Left kidney (tissue), 2 donors: ENCODE measurements around the gene EOLA1. TPM values are rescaled to one million over a fixed set of nuclear protein-coding genes. Genes with fewer than 3 reads are reported as not detected.
"Not testable (repeated sequence)": the region's sequence is repeated elsewhere in the genome, so short reads cannot be mapped to it uniquely, and the experiment has no call there.

Source experiments
- DNase-seq: peaks from one replicate; pipeline ENCODE4 v3.0.0-alpha.2; 2013
- polyA plus RNA-seq: library from polyadenylated mRNA; unstranded; fragments of 120-200 nt; gene quantifications from one replicate; pipeline ENCODE4 v1.2.1, GENCODE V29; 2013; ENCODE audit not compliant: insufficient read length

EOLA1 gene
- polyA plus RNA-seq, 1 donor, result 24.1 TPM

- peak; percentile 42 for DNase-seq
Observed at GRCh38 chrX:149512225-149512885, 28.5 kb upstream of the EOLA1 start.

GRCh38 chrX:149513825-149514428 is 26.9 kb upstream of the EOLA1 start:
- no peak for DNase-seq

GRCh38 chrX:149515954-149516602 is 24.7 kb upstream of the EOLA1 start:
- no peak for DNase-seq

- DNase-seq, result no peak
Observed at GRCh38 chrX:149516604-149517003, 24.2 kb upstream of the EOLA1 start.

GRCh38 chrX:149517308-149517707 is 23.5 kb upstream of the EOLA1 start:
- DNase-seq, result no peak

- DNase-seq, result no peak
Observed at GRCh38 chrX:149518236-149518635, 22.6 kb upstream of the EOLA1 start.

- not testable (repeated sequence) for DNase-seq
Observed at GRCh38 chrX:149520636-149521277, 20.1 kb upstream of the EOLA1 start.

GRCh38 chrX:149521438-149521837 is 19.4 kb upstream of the EOLA1 start:
- DNase-seq, result no peak

- DNase-seq, result no peak
Observed at GRCh38 chrX:149522916-149523315, 17.9 kb upstream of the EOLA1 start.

- DNase-seq, result not testable (repeated sequence)
Observed at GRCh38 chrX:149525389-149525788, 15.4 kb upstream of the EOLA1 start.

- not testable (repeated sequence) for DNase-seq
Observed at GRCh38 chrX:149525903-149526302, 14.9 kb upstream of the EOLA1 start.

- DNase-seq, result not testable (repeated sequence)
Observed at GRCh38 chrX:149526318-149527033, 14.3 kb upstream of the EOLA1 start.

- no peak for DNase-seq
Observed at GRCh38 chrX:149527705-149528104, 13.1 kb upstream of the EOLA1 start.

GRCh38 chrX:149528381-149528780 is 12.4 kb upstream of the EOLA1 start:
- no peak for DNase-seq

GRCh38 chrX:149531599-149531998 is 9.2 kb upstream of the EOLA1 start:
- DNase-seq, result no peak

GRCh38 chrX:149532868-149533267 is 7.9 kb upstream of the EOLA1 start:
- DNase-seq, result not testable (repeated sequence)

GRCh38 chrX:149533999-149534398 is 6.8 kb upstream of the EOLA1 start:
- not testable (repeated sequence) for DNase-seq

GRCh38 chrX:149534926-149535602 is 5.7 kb upstream of the EOLA1 start:
- not testable (repeated sequence) for DNase-seq

- DNase-seq, result not testable (repeated sequence)
Observed at GRCh38 chrX:149537474-149537873, 3.3 kb upstream of the EOLA1 start.

GRCh38 chrX:149539283-149540130 is 1.3 kb upstream of the EOLA1 start:
- DNase-seq, result peak; percentile 81
